ENCODE results near the gene EPHB6.

Gene EPHB6

DNA sequence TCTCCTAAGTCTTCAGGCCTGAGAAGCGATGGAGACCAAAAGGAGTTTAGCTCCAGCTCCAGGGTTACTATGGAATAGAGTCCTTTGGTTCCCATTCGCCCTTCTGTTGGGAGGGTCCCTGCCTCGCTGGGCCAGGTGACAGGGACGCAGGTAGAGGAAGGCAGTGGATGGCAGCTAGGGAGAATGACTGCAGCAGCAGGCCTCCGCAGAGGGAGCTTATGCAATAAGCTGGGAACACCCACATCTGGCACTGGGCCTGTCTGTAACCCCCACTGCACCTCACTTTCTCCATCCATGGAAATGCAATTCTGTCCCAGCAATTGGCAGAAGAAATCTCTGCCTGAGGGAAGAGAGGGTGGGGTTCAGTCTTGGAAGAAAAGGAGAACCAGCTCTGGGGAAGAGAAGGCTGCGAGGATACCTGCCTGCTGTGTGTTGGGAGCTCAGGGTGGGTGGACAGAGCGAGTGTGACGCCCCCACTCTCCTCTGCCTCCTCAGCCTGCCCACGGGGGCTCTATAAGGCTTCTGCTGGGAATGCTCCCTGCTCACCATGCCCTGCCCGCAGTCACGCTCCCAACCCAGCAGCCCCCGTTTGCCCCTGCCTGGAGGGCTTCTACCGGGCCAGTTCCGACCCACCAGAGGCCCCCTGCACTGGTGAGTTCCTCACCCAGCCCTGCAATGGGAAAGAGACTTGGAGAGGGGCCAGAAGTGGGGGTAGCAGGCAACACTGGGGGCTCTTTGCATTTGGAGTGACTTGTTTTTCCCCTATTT lies 10.3 kb downstream of the EPHB6 start:
- no peak for DNase-seq

DNA sequence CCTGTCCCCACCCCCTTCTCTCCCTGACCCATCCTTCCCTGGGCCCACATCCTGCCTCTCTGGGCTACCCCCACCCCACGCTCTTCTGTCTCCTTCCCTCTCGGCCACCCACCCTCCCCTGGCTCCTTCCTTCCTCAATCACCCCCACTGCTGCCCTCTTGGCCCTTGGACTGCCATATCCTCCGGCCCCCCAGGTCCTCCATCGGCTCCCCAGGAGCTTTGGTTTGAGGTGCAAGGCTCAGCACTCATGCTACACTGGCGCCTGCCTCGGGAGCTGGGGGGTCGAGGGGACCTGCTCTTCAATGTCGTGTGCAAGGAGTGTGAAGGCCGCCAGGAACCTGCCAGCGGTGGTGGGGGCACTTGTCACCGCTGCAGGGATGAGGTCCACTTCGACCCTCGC lies 10.9 kb downstream of the EPHB6 start:
- no peak for DNase-seq

DNA sequence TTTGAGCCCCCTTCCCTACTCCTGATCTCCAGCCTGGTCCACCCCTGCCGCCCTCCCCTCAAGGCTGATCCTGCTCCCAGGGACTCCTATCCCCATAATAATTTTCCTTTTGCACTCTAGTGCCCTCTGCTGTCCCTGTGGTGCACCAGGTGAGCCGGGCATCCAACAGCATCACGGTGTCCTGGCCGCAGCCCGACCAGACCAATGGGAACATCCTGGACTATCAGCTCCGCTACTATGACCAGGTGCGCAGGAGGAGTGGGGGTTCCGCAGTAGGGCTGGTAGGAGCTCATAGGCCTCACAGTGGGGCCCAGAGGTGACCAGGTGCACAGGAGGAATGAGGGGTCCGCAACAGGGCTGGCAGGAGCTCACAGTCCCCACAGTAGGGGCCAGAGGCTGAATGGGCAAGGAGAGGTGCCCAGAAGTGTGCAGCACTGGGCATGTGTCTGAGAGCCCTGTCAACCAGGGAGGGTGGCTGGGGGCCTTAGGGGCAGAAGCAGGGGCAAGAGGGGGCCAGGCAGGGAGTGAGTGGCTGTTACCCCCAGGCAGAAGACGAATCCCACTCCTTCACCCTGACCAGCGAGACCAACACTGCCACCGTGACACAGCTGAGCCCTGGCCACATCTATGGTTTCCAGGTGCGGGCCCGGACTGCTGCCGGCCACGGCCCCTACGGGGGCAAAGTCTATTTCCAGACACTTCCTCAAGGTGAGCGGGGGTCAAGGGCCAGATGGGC lies 11.7 kb downstream of the EPHB6 start:
- DNase-seq: no peak

DNA sequence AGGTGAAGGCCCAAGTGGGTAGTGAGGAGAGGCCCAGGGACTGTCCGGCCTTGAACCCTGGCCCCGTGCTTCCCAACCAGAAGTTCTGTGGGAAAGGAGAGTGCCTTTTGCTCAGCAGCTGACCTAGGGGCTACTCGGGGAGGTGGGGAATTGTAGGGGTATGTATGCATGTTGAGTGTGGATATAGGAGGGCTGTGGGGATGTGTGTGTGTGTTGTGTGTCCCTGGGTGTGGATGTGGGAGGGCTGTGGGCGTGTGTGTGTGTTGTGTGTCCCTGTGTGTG lies 12.2 kb downstream of the EPHB6 start:
- DNase-seq: no peak

DNA sequence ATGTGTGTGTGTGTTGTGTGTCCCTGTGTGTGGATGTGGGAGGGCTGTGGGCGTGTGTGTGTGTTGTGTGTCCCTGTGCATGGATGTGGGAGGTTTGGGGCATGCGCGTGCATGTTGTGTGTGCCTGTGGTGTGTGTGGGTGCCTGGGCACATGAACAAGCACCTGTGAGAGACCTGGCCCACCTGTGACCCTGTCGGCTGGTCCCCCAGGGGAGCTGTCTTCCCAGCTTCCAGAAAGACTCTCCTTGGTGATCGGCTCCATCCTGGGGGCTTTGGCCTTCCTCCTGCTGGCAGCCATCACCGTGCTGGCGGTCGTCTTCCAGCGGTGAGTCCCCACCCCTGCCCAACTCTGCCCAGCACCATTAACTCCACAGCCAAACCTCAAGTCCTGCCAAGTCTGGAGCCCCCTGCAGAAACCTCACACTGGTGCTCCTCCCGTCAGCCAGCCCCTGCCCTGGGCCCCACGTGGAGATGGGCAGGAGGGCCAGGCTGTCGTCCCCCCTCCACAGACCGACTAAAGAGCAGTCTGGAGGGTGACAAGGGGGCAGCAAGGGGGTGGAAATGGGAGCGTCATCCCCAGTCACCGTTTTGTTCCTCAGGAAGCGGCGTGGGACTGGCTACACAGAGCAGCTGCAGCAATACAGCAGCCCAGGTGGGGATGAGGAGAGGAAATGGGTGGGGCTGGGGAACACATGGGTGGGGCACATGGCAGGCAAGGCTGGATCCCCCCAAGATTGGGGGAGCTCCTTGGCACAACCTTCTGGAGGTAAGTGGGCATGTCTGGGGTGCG lies 12.7 kb downstream of the EPHB6 start:
- no peak for DNase-seq

DNA sequence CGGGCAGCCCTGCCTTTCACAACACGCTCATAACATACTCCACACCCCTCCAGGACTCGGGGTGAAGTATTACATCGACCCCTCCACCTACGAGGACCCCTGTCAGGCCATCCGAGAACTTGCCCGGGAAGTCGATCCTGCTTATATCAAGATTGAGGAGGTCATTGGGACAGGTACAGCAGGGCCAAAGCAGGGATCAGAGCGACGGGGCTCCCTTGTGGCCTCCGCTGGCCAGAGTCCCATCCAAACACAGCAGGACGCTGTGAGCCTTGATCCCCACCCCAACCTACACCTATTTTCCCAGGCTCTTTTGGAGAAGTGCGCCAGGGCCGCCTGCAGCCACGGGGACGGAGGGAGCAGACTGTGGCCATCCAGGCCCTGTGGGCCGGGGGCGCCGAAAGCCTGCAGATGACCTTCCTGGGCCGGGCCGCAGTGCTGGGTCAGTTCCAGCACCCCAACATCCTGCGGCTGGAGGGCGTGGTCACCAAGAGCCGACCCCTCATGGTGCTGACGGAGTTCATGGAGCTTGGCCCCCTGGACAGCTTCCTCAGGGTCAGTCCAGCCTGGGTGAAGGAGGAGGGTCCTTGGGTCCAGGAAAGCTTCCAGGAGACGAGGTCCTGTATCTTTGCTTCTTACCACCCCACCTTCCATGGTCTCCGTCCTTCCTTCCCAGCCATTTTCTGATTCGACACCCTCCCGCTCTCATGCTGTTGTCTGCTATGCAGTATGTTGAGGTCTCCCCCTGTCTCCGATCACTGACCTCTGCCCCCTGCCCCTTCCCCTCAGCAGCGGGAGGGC lies 13.5 kb downstream of the EPHB6 start:
- DNase-seq: no peak

DNA sequence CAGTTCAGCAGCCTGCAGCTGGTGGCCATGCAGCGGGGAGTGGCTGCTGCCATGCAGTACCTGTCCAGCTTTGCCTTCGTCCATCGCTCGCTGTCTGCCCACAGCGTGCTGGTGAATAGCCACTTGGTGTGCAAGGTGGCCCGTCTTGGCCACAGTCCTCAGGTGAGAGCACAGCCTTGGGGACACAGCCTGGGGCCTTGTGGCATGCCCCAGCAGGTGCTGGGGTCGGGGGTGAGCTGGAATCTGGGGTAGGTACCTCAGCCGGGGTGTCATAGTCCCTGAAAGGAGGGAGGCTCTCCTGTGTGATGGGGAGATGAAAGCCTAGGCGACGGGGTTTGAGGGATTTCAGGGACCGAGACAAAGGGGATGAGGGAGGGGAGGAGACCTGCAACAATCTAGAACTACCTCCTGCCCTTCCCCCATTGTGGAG lies 14.1 kb downstream of the EPHB6 start:
- no peak for DNase-seq

DNA sequence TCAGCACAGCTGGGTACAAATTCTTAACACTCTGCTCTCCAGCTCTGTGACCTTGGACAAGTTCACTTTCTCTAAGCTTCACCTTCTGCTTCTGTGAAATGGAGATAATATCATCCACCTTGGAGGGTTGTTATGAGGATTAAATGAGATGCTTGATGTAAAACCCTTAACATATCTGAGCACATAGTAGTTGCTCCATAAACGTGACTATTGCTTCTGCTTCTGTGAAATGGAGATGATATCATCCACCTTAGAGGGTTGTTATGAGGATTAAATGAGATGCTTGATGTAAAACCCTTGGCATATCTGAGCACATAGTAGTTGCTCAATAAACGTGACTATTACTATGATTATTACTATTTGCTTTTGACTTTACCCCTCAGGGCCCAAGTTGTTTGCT lies 14.6 kb downstream of the EPHB6 start:
- no peak for DNase-seq

DNA sequence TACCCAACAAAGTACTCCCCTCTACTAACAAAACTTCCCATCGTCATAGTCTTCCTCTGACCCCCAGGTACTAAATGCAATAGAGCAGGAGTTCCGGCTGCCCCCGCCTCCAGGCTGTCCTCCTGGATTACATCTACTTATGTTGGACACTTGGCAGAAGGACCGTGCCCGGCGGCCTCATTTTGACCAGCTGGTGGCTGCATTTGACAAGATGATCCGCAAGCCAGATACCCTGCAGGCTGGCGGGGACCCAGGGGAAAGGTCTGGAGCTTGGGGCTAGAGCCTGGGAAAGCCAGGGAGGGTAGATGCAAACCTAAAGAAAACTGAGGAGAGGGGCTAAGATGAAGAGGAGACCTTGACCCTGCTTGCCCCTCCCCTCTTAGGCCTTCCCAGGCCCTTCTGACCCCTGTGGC lies 15.3 kb downstream of the EPHB6 start:
- DNase-seq: no peak

DNA sequence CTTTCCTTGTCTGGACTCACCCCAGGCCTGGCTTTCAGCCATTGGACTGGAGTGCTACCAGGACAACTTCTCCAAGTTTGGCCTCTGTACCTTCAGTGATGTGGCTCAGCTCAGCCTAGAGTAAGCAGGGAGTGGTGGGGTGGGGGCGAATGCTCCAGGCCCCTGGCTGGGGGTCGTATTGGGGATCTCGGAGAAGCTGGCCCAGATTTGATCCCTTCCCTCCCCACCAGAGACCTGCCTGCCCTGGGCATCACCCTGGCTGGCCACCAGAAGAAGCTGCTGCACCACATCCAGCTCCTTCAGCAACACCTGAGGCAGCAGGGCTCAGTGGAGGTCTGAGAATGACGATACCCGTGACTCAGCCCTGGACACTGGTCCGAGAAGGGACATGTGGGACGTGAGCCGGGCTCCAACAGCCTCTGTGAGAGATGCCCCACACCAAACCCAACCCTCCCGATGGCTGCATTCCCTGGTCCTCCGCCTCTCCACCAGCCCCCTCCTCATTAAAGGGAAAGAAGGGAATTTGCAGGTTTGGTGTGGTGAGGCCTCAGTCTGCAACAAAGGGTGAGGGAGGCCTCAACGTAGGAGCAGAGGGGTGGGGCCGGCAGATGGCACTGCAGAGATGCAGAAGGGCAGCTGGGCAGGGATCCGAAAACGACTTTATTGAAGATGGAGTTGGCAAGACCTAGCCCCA lies 15.8 kb downstream of the EPHB6 start:
- DNase-seq: no peak

DNA sequence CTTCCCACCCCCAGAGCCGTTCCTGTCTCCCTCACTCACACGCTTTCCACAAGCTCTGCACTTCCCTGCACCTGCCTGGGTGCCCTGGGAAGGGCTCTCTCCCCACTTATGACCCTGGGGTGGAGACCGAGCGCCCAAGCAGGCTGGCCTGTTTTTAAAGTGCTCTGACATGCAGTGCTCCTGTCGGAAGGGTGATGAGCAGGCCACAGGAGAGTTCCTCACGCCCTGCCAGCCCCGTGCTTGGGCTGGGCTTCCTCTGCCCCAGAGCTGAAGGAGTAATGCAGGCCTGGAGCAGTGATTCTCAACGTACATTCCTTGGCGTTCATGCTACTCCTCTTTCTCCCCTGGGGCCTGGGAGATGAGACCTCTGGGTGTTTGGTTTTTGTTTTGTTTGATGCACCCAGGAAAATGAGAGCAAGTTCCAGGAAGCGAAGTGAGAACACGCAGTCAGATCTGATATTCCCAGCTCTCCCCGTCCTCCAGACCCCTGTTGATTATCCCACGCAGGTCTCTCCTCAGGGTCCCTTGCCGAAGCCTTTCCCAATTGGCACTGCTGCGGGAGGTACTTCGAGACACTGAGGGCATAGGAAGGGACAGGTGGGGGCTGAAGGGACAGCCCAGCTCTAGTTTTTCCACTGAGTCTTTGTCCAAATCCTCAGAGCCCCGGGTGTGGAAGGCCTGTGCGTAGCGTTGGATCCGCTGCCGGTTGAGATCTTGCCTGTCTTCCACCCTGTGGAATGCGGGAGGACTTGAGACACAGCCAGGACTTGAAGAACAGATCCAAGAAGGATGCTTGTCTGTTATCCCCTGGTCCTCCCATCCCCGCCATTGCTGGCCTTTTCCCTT lies 16.6 kb downstream of the EPHB6 start:
- no peak for DNase-seq

DNA sequence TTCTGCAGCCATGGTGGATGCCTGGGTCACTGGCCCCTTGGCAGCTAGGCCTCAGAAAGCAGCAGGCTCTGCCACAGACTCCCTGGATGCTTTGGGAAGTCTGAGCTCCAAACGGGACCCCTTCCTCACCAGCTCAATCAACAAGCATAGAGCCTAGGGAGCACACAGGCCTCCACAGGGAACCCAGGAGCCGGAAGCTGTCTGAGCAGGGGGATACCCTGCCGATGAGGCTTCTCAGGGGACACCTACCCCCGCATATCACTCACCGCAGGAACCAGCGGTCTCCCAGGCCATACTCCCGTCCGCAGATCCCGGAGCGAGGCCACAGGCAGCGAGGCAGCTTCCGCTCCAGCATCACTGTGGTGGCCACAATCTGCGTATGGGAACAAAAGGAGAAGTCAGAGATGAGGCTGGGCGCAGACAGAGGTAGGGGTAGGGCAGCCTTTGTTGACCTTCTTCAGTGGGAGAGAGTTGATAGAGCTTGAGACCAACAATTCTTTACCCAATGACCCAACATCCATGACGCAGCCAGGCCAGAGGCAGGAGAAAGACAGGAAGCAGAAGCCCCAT lies 17.3 kb downstream of the EPHB6 start:
- DNase-seq: no peak

DNA sequence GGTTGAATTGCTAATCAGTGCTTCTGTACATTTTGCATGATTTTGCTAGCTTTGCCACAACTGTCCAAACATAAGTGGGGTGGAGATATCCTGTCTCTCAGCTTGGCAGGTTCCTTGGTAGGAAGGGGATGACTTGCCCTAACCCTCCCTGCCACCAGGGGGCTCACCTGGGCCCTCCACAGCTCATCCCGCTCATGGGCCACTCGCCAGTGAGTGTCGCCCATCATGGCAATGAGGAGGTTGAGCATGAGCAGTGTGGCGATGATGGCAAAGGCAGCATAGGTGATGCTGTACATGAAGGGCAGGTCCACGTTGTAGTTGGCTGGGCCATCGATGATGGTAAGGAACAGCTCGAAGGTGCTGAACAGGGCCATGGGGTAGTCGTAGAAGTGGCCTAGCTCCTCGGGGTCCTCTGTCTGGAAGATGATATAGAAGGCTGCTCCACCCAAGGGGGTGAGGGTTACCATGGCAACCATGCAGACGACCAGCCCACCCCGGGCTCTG lies 18.5 kb downstream of the EPHB6 start:
- no peak for DNase-seq

DNA sequence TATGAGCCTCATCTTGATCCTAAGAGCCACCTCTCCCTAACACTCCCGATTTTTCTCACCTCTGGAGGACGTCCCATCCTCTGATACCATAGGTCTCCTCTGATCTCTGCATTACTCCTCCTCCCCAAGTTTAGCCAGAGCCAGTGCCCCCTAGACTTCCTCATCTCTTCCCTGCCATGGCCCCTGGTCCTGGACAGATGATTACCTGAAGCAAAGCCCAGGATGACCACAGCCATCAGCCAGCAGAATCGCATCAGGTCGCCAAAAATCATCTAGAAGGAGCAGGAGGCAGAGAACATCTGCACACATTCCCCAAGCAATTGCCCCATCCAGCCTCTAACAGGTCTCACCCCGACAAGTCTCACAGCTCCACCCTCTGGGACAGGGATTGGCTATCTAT lies 19.0 kb downstream of the EPHB6 start:
- DNase-seq: no peak

DNA sequence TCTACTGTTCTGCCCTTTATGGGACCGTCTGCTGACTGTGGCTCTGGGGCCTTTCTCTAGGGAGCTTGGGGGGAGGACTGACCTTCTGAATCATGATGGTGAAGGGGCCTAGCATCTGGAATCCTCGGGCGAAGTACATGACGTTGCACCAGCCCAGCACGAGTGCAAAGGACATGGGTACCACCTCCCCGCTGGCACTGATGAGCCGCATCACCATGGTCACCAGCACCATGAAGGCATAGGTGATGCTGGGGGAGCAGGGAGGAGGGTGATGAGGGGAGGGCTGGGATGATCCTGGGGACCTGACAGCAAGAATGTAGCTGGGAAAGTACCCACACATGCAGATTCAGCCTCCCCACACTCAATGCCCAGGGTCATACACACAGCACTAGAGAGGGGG lies 19.5 kb downstream of the EPHB6 start:
- no peak for DNase-seq

DNA sequence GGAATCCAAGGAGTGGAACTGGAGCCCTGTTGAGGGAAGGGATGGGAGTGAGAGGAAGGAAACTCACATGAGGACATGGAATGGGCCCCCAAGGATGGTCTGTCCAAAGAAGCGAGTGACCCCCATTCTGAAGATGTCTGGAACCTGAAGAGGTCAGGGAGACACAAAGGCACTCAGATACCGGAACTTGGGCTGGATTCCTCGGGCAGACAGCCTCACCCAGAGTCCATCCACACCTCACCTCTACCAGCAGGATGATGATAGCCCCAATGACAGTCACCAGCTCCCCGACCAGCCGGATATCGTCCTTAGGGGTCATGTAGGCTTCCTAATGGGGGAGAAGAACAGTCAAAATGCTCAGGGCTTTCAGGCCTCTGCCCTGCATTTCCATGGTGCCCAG lies 20.0 kb downstream of the EPHB6 start:
- no peak for DNase-seq

DNA sequence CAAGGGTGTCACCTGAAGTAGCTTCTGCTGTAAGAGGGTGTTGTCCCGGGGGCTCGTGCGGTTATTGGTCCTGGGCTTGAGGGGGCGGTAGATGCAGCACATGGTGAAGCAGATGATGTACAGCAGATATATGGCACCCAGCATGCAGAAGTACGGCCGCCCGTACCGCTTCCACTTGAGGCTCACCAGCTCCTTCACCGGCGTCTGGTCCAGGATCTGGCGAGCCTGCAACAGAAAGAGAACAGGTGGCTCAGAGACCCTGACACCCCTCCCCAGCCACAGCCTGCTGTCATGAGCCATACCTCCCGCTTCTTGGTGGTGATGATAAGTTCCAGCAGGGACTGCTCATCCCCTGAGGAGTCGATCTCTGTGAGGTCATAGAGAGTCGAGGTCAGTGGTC lies 20.6 kb downstream of the EPHB6 start:
- no peak for DNase-seq

DNA sequence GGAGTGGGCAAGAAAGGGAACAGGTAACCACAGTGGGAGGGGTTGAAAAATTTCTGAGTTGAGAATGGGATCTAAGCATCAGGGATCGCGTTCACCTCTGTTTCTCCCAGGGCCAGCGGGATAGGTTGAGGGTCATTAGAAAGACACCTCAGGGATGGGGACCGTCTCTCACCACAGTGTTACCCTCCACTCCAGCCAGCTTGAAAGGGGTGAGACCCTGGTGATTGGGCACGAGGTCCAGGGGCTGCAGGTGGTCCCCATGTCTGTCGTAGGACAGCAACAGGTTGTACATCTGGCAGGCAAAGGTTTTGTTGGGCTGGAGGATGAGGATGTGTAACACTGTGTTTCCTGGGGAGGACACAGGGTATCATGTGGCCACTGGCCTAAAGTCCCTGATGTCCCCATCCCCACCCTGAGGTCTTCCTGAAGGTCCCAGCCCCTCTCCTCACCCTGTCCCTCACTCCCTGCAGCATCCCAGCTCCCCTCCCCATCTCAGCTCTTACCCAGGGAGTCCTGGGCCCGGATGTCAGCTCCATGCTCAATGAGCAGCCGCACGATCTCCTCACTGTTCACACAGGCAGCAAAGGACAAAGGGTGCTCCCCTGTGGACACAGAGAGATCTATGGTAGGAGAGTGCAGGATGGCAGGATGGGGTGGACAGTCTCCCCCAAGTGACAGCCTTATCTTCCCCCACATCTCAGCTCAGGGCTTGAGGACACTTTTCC lies 21.5 kb downstream of the EPHB6 start:
- DNase-seq: no peak

DNA sequence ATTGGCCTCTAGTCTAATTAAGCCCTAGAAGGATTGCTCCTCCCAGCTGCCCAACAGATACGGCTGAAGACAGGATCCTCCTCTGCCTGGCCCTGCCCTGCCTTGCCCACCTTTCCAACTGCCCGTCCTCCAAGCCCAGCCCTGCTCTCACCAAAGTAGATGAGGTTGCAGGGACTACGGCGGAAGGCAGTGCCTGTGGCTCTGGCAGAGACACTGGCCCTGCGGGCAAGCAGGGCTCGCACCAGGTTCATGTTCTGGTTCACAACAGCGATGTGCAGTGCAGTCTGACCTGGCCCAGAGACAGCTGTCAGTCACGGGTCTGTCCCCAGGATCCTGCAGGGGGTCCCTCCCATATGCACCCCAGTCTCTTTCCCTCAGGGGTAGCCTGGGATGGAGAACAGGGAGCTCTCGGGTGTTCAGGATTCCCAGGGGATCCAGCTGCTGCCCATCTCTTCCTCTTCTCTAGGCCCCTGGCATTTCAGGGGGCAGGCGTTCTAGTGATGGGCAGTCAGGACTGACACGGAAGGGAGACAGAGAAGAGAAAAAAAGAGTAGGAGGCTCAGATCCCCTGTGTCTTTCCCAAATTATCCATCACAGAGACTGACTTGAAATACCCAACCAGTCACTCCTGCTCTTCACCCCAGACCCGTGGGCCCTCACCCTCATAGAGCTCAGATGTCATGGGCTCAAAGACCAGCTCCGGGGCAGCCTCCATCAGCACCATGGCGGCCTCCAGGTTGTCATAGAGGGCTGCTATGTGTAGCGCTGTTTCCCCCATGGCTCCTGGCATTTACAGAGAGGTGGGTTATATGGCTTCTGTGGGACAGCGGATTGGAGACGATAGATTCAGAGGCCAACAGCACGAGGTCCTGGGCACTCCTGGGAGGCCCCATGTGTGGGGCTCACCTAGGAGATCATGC lies 22.4 kb downstream of the EPHB6 start:
- DNase-seq: no peak

Measured in central memory CD4-positive, alpha-beta T cell (primary cell).